Activated gamma-delta T cell treated with anti-CD3 and anti-CD28 coated beads, Interleukin-2, amount 50 U/mL, for 16 hours (primary cell): Measurements from ENCODE around the gene DNAJC2.
"Not testable (repeated sequence)": the region's sequence is repeated elsewhere in the genome, so short reads cannot be mapped to it uniquely, and the experiment has no call there.

Source experiments
- DNase-seq: peaks from one replicate; pipeline ENCODE4 v3.0.0-alpha.2; 2020; ENCODE audit warnings: low read depth

The DNAJC2 gene

GRCh38 chr7:103266229-103266628 is 78.3 kb downstream of the DNAJC2 start:
- DNase-seq = not testable (repeated sequence)

- DNase-seq = not testable (repeated sequence)
These were observed 80.5 kb downstream of the DNAJC2 start for GRCh38 chr7:103264054-103264453.
